IMR-90 (cell line): ENCODE data around the gene DNAJC30. TPM values are rescaled to one million over a fixed set of nuclear protein-coding genes. Genes with fewer than 3 reads are reported as not detected.

ENCODE experiments used
- ATAC-seq: fragments of 200-7000 bp; cut with Tn5 transposase; 2 replicates; pipeline ENCODE4 v1.9.1; 2020; ENCODE audit warnings: low read depth, mild to moderate bottlenecking, moderate library complexity
- BruUV-seq: library from RNA; stranded (reverse); fragments of 400-500 nt; replicated peaks from 2 replicates; lab custom pipeline; 2021; lab: Mats Ljungman, UMichigan
- CTCF ChIA-PET: fragments of 300-600 bp; formaldehyde crosslinking; extraction: SDS; loops from one replicate; lab custom pipeline; 2021; ENCODE audit warnings: antibody characterized with exemption; lab: Yijun Ruan, JAX
- POLR2A ChIA-PET: fragments of 300-600 bp; sonication (Branson Sonifier 250); formaldehyde crosslinking; loops from one replicate; lab custom pipeline; 2022; ENCODE audit warnings: antibody characterized with exemption; ENCODE audit not compliant: unreplicated experiment; lab: Charles Lee
- DNase-seq: peaks from one replicate; pipeline ENCODE4 v3.0.0; 2013
- H2AFZ ChIP-seq: replicated peaks from 2 replicates; pipeline ENCODE3; 2013; ENCODE audit warnings: low read length, mild to moderate bottlenecking; ENCODE audit not compliant: poor library complexity
- H2AK5ac ChIP-seq: 2 replicates; pipeline ENCODE4 v1.6.1; 2013; ENCODE audit warnings: low read depth, low read length, inconsistent platforms
- H2AK9ac ChIP-seq: replicated peaks from 2 replicates; pipeline ENCODE3; 2013; ENCODE audit warnings: mild to moderate bottlenecking, low read depth, low read length, moderate library complexity; ENCODE audit not compliant: poor library complexity
- H2BK120ac ChIP-seq: 2 replicates; pipeline ENCODE4 v1.6.1; 2013; ENCODE audit warnings: low read depth, low read length, inconsistent platforms
- H2BK15ac ChIP-seq: 3 replicates; pipeline ENCODE4 v1.6.1; 2013; ENCODE audit warnings: low read depth, low read length, inconsistent platforms
- H2BK20ac ChIP-seq: 2 replicates; pipeline ENCODE4 v1.6.1; 2013; ENCODE audit warnings: low read depth, mild to moderate bottlenecking, inconsistent platforms, low read length, moderate library complexity
- H2BK5ac ChIP-seq: 2 replicates; pipeline ENCODE4 v1.6.1; 2013; ENCODE audit warnings: mild to moderate bottlenecking, low read depth, low read length, inconsistent platforms; ENCODE audit not compliant: poor library complexity, severe bottlenecking
- H3K14ac ChIP-seq: replicated peaks from 2 replicates; pipeline ENCODE4 v1.6.1; 2013; ENCODE audit warnings: low read depth, low read length, inconsistent platforms
- H3K18ac ChIP-seq: 2 replicates; pipeline ENCODE4 v1.6.1; 2013; ENCODE audit warnings: low read depth, low read length, control low read depth
- H3K23ac ChIP-seq: 2 replicates; pipeline ENCODE4 v1.6.1; 2013; ENCODE audit warnings: low read depth, low read length, inconsistent platforms
- H3K27ac ChIP-seq: 2 replicates; pipeline ENCODE4 v1.5.1; 2013; ENCODE audit warnings: mild to moderate bottlenecking, control low read depth, low read length; ENCODE audit not compliant: insufficient read depth
- H3K27me3 ChIP-seq: 2 replicates; pipeline ENCODE4 v1.6.1; 2013; ENCODE audit warnings: low read length; ENCODE audit not compliant: control insufficient read depth, insufficient read depth
- H3K36me3 ChIP-seq: 2 replicates; pipeline ENCODE4 v1.6.1; 2013; ENCODE audit warnings: low read length, mixed read lengths; ENCODE audit not compliant: control insufficient read depth, insufficient read depth
- H3K4ac ChIP-seq: 2 replicates; pipeline ENCODE4 v1.6.1; 2013; ENCODE audit warnings: low read depth, low read length, inconsistent platforms
- H3K4me1 ChIP-seq: 2 replicates; pipeline ENCODE4 v1.6.1; 2013; ENCODE audit warnings: low read length, mixed read lengths; ENCODE audit not compliant: control insufficient read depth, insufficient read depth
- H3K4me2 ChIP-seq: 2 replicates; pipeline ENCODE4 v1.6.1; 2013; ENCODE audit warnings: low read depth, mild to moderate bottlenecking, control low read depth, low read length, moderate library complexity
- H3K4me3 ChIP-seq: 2 replicates; pipeline ENCODE4 v1.5.1; 2013; ENCODE audit warnings: low read depth, mild to moderate bottlenecking, control low read depth, low read length, moderate library complexity; ENCODE audit not compliant: insufficient read depth
- H3K56ac ChIP-seq: 2 replicates; pipeline ENCODE4 v1.6.1; 2013; ENCODE audit warnings: low read length, inconsistent platforms; ENCODE audit not compliant: insufficient read depth; ENCODE audit errors: extremely low read depth
- H3K79me1 ChIP-seq, 2 experiments: 2 replicates each; pipeline ENCODE4 v1.6.1; 2013; ENCODE audit warnings: low read length in 2 of 2, inconsistent platforms in 1 of 2, low read depth in 1 of 2
- H3K9ac ChIP-seq: 2 replicates; pipeline ENCODE4 v1.6.1; 2013; ENCODE audit warnings: low read depth, low read length, control low read depth
- H3K9me1 ChIP-seq: 2 replicates; pipeline ENCODE4 v1.6.1; 2013; ENCODE audit warnings: low read length, inconsistent platforms; ENCODE audit not compliant: insufficient read depth
- H3K9me3 ChIP-seq: 2 replicates; pipeline ENCODE4 v1.6.1; 2013; ENCODE audit warnings: low read length; ENCODE audit not compliant: control insufficient read depth, insufficient read depth
- H4K20me1 ChIP-seq: 2 replicates; pipeline ENCODE4 v1.6.1; 2013; ENCODE audit warnings: low read length, inconsistent platforms; ENCODE audit not compliant: insufficient read depth
- H4K5ac ChIP-seq: 2 replicates; pipeline ENCODE4 v1.6.1; 2013; ENCODE audit warnings: mild to moderate bottlenecking, low read depth, low read length, control low read depth
- H4K8ac ChIP-seq, 2 experiments: 2 replicates each; pipeline ENCODE4 v1.6.1; 2013; ENCODE audit warnings: low read depth in 2 of 2, low read length in 2 of 2, control low read depth in 1 of 2, inconsistent platforms in 1 of 2
- H4K91ac ChIP-seq: 2 replicates; pipeline ENCODE4 v1.6.1; 2013; ENCODE audit warnings: low read depth, low read length, inconsistent platforms; ENCODE audit not compliant: insufficient read depth
- CEBPB ChIP-seq: IDR thresholded peaks from 2 replicates; pipeline ENCODE4 v1.6.1; 2012; ENCODE audit warnings: low read depth, low read length, improper control_type of control experiment
- MAFK ChIP-seq: IDR thresholded peaks from 2 replicates; pipeline ENCODE4 v1.6.1; 2012; ENCODE audit warnings: low read depth, low read length, improper control_type of control experiment
- MAZ ChIP-seq: IDR thresholded peaks from 2 replicates; pipeline ENCODE4 v1.6.1; 2012; ENCODE audit warnings: low read depth, mild to moderate bottlenecking, low read length, improper control_type of control experiment, moderate library complexity, borderline replicate concordance
- NFE2L2 ChIP-seq: fragments of 150-350 bp; IDR thresholded peaks from 2 replicates; pipeline ENCODE4 v1.6.1; 2016; ENCODE audit warnings: low read depth, mild to moderate bottlenecking, low read length
- POLR2A ChIP-seq: IDR thresholded peaks from 2 replicates; pipeline ENCODE4 v1.6.1; 2012; ENCODE audit warnings: mild to moderate bottlenecking, low read depth, low read length
- RAD21 ChIP-seq: IDR thresholded peaks from 2 replicates; pipeline ENCODE4 v1.6.1; 2012; ENCODE audit warnings: low read length, improper control_type of control experiment
- RFX5 ChIP-seq: IDR thresholded peaks from 2 replicates; pipeline ENCODE4 v1.8.0; 2012; ENCODE audit warnings: low read depth, mild to moderate bottlenecking, low read length, moderate library complexity
- SMC3 ChIP-seq: fragments of 150-350 bp; IDR thresholded peaks from 2 replicates; pipeline ENCODE4 v1.6.1; 2016; ENCODE audit warnings: low read depth, mild to moderate bottlenecking, antibody characterized with exemption, low read length, moderate library complexity
- WGBS, 2 experiments: methylation state at CpG; one replicate each; pipeline versions ENCODE4 v1.1.5 to v1.1.7; 2013; ENCODE audit warnings: missing lambda C conversion rate in 2 of 2; ENCODE audit not compliant: insufficient read length in 1 of 2; ENCODE audit errors: extremely low coverage in 2 of 2; 5-methylcytosine and 5-hydroxymethylcytosine counted together
- dilution Hi-C: fragments of 300-500 bp; cut with HindIII; formaldehyde crosslinking; loops from one replicate; pipeline ENCODE4 v1.14.3; 2018; ENCODE audit warnings: low sequenced_read_pairs; ENCODE audit not compliant: unreplicated experiment
- in situ Hi-C: fragments of 300-500 bp; cut with MboI; formaldehyde crosslinking; loops from 3 replicates; pipeline ENCODE4 v1.14.3; 2019; ENCODE audit warnings: low sequenced_read_pairs, inconsistent platforms, mixed read lengths
- intact Hi-C: fragments of 100-400 bp; cut with micrococcal nuclease; formaldehyde crosslinking; loops from 2 replicates; pipeline ENCODE4 v1.10.0; 2022
- polyA plus RNA-seq, 3 experiments: library from polyadenylated mRNA; depleted of rRNA; stranded (reverse); fragments of >200 nt; gene quantifications; 2 replicates each; pipeline ENCODE4 v1.2.3, GENCODE V29; 2012; ENCODE audit warnings: low replicate concordance in 1 of 3
- total RNA-seq: library from RNA; depleted of rRNA; stranded (reverse); fragments of >200 nt; gene quantifications from 2 replicates; pipeline ENCODE4 v1.2.3, GENCODE V29; 2012
- TF ChIP-seq, protein P1 (sequence below): fragments of 150-350 bp; IDR thresholded peaks from 2 replicates; pipeline ENCODE4 v1.6.1; 2017; ENCODE audit warnings: mild to moderate bottlenecking, antibody characterized with exemption, low read length, low read depth
- TF ChIP-seq, protein P2 (sequence below): fragments of 150-350 bp; IDR thresholded peaks from 2 replicates; pipeline ENCODE4 v1.6.1; 2016; ENCODE audit warnings: low read depth, mild to moderate bottlenecking, low read length, moderate library complexity, borderline replicate concordance
- TF ChIP-seq, protein P3 (sequence below): conservative IDR thresholded peaks from 2 replicates; pipeline ENCODE4 v1.5.1; 2012; ENCODE audit warnings: mild to moderate bottlenecking, low read depth, low read length, improper control_type of control experiment

The DNAJC30 gene
- total and polyA plus RNA-seq, 2 of the 4 experiments (the other 2 are of a cell fraction), result 1.6 to 9.0 TPM

DNA sequence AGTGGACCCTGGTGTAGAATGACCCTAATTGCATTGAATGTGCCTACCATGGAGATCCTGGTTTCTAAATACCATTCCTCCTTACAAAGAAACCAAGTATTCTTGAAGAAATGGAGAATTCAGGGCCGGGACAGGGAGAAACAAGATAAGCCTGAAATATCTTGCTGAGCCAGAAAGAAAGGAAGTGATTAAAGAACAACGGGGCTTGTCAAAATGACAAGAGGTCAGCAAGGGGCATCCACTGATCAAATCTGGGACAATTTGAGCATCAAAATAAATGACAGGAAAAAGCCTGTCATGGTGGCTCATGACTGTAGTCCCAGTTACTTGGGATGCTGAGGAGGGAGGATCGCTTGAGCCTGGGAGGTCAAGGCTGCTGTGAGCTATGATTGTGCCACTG is 47.2 kb upstream of the DNAJC30 start:
- no CpG with 5 or more reads among the region's 3 CpGs for WGBS, 2 experiments
- in situ Hi-C loops, result loop anchor here (5.0 kb wide), 1 partner anchor 123 kb away; no protein-coding TSS in a partner anchor

More for the DNA sequence above, 47.2 kb upstream of the DNAJC30 start:
- Histone ChIP-seq H4K91ac (no peak overlapping the region), H3K9ac (no peak overlapping the region), H3K4me1 (no peaks in the 10 kb centered on the region), H3K56ac (no peak overlapping the region), H2AK9ac (no peak overlapping the region), H3K9me3 (no peaks in the 10 kb centered on the region), H3K79me1 (peaks cover 0 to 6% of the 10 kb centered on the region in 2 experiments; a peak in 1 of 4 replicates), H4K5ac (no peak overlapping the region), H3K27me3 (no peaks in the 10 kb centered on the region), H2BK20ac (no peak overlapping the region), H3K36me3 (no peaks in the 10 kb centered on the region), H4K8ac (no peak overlapping the region), H3K14ac (no peak overlapping the region), H3K27ac (no peak overlapping the region), H2BK5ac (no peak overlapping the region), H3K4me2 (no peak overlapping the region), H4K20me1 (no peaks in the 10 kb centered on the region), H3K4me3 (no peak overlapping the region), H2BK15ac (no peak overlapping the region), H2AK5ac (no peak overlapping the region), H2BK120ac (no peak overlapping the region), H3K4ac (no peak overlapping the region), H3K18ac (no peak overlapping the region), H3K23ac (no peak overlapping the region), H3K9me1 (no peaks in the 10 kb centered on the region), H2AFZ (no peak overlapping the region)
- TF ChIP-seq, protein P1, sequence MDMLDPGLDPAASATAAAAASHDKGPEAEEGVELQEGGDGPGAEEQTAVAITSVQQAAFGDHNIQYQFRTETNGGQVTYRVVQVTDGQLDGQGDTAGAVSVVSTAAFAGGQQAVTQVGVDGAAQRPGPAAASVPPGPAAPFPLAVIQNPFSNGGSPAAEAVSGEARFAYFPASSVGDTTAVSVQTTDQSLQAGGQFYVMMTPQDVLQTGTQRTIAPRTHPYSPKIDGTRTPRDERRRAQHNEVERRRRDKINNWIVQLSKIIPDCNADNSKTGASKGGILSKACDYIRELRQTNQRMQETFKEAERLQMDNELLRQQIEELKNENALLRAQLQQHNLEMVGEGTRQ, result no peak
- TF ChIP-seq SMC3, result no peak
- no peak for TF ChIP-seq POLR2A
- TF ChIP-seq CEBPB, result no peak
- TF ChIP-seq RFX5, result no peak
- TF ChIP-seq MAFK, result no peak
- no peak for TF ChIP-seq MAZ
- no peak for TF ChIP-seq NFE2L2
- no peak for TF ChIP-seq RAD21
- TF ChIP-seq, protein P2, sequence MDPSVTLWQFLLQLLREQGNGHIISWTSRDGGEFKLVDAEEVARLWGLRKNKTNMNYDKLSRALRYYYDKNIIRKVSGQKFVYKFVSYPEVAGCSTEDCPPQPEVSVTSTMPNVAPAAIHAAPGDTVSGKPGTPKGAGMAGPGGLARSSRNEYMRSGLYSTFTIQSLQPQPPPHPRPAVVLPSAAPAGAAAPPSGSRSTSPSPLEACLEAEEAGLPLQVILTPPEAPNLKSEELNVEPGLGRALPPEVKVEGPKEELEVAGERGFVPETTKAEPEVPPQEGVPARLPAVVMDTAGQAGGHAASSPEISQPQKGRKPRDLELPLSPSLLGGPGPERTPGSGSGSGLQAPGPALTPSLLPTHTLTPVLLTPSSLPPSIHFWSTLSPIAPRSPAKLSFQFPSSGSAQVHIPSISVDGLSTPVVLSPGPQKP, result no peak
- TF ChIP-seq, protein P3, sequence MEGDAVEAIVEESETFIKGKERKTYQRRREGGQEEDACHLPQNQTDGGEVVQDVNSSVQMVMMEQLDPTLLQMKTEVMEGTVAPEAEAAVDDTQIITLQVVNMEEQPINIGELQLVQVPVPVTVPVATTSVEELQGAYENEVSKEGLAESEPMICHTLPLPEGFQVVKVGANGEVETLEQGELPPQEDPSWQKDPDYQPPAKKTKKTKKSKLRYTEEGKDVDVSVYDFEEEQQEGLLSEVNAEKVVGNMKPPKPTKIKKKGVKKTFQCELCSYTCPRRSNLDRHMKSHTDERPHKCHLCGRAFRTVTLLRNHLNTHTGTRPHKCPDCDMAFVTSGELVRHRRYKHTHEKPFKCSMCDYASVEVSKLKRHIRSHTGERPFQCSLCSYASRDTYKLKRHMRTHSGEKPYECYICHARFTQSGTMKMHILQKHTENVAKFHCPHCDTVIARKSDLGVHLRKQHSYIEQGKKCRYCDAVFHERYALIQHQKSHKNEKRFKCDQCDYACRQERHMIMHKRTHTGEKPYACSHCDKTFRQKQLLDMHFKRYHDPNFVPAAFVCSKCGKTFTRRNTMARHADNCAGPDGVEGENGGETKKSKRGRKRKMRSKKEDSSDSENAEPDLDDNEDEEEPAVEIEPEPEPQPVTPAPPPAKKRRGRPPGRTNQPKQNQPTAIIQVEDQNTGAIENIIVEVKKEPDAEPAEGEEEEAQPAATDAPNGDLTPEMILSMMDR, result no peak
- no peak for ATAC-seq
- DNase-seq, result no peak
- BruUV-seq, result no TSS peak
- intact Hi-C loops (no loop called here), dilution Hi-C loops (no loop called here)
- POLR2A ChIA-PET, result no interaction called here
- CTCF ChIA-PET, result interaction anchor here (1.2 kb wide), 1 partner anchor 124 kb away, joined by 3 read pairs; no protein-coding TSS in a partner anchor
